Subcutaneous adipose tissue (tissue), 4 donors: Measurements from ENCODE around the gene PLEKHA5. TPM values are rescaled to one million over a fixed set of nuclear protein-coding genes. Genes with fewer than 3 reads are reported as not detected.

ENCODE experiments used
- CTCF ChIP-seq: fragments of 450-650 bp; IDR thresholded peaks from one replicate; pipeline ENCODE4 v1.5.1; 2016; ENCODE audit warnings: low read depth, mild to moderate bottlenecking, control low read depth, antibody characterized with exemption, moderate library complexity
- total RNA-seq, 4 donors: library from RNA; depleted of rRNA; stranded (reverse); fragments of >200 nt; gene quantifications; one replicate each; pipeline ENCODE4 v1.1.0, GENCODE V29; 2016

PLEKHA5 gene
- total RNA-seq, 4 donors from 2014 or later, result 22.3 to 26.3 (median 24.1) TPM

- no peak for TF ChIP-seq CTCF
Observed at GRCh38 chr12:19397534-19397933, 268.0 kb downstream of the PLEKHA5 start.

- TF ChIP-seq CTCF, result no peak
Observed at GRCh38 chr12:19398376-19399363, 269.1 kb downstream of the PLEKHA5 start.

- TF ChIP-seq CTCF, result no peak
Observed at GRCh38 chr12:19402211-19402610, 272.7 kb downstream of the PLEKHA5 start.

GRCh38 chr12:19402743-19403431, 273.4 kb downstream of the PLEKHA5 start:
- no peak for TF ChIP-seq CTCF

- no peak for TF ChIP-seq CTCF
Observed at GRCh38 chr12:19404242-19404880, 274.8 kb downstream of the PLEKHA5 start.

GRCh38 chr12:19409376-19409775, 279.8 kb downstream of the PLEKHA5 start:
- TF ChIP-seq CTCF, result no peak

- no peak for TF ChIP-seq CTCF
Observed at GRCh38 chr12:19410211-19410610, 280.7 kb downstream of the PLEKHA5 start.
